NCI-H187 treated with DMSO at 0.1 percent for 48 hours (cell line): ENCODE measurements around the gene NELFB.

Experiments
- DNase-seq: peaks from one replicate; lab custom pipeline; 2025; lab: John Stamatoyannopoulos, UW

NELFB gene

GRCh38 chr9:137268538-137269201 lies 13.5 kb downstream of the NELFB start:
- DNase-seq = no peak

GRCh38 chr9:137269231-137269772 lies 14.2 kb downstream of the NELFB start:
- DNase-seq = no peak

GRCh38 chr9:137270929-137271695 lies 16.0 kb downstream of the NELFB start:
- DNase-seq = no peak

GRCh38 chr9:137271696-137272076 lies 16.6 kb downstream of the NELFB start:
- no peak for DNase-seq

- DNase-seq = no peak
Observed at GRCh38 chr9:137272241-137273094, 17.3 kb downstream of the NELFB start.

- DNase-seq = no peak
Observed at GRCh38 chr9:137273095-137273490, 18.0 kb downstream of the NELFB start.

- DNase-seq = no peak
Observed at GRCh38 chr9:137273611-137274320, 18.6 kb downstream of the NELFB start.

GRCh38 chr9:137275203-137275587 lies 20.1 kb downstream of the NELFB start:
- no peak for DNase-seq

- DNase-seq = no peak
Observed at GRCh38 chr9:137275588-137276472, 20.7 kb downstream of the NELFB start.

GRCh38 chr9:137276473-137277328 lies 21.6 kb downstream of the NELFB start:
- no peak for DNase-seq

GRCh38 chr9:137277329-137278041 lies 22.4 kb downstream of the NELFB start, which contains the start of gene TOR4A:
Gene TOR4A, plus strand, starts transcription at chr9:137277726. Its CDS starts 964 bp downstream, at chr9:137278690.
- DNase-seq = no peak

- no peak for DNase-seq
Observed at GRCh38 chr9:137278061-137278701, 23.1 kb downstream of the NELFB start.

GRCh38 chr9:137278721-137279711 lies 23.9 kb downstream of the NELFB start:
- no peak for DNase-seq

- no peak for DNase-seq
Observed at GRCh38 chr9:137279741-137280473, 24.8 kb downstream of the NELFB start.

- DNase-seq = no peak
Observed at GRCh38 chr9:137280474-137281344, 25.6 kb downstream of the NELFB start.
